Upper lobe of right lung (tissue), 1 donor: ENCODE measurements around the gene GSPT1. TPM values are rescaled to one million over a fixed set of nuclear protein-coding genes. Genes with fewer than 3 reads are reported as not detected.

Experiments
- ATAC-seq: fragments of 200-7000 bp; cut with Tn5 transposase; one replicate; pipeline ENCODE4 v1.9.1; 2020; ENCODE audit warnings: mild to moderate bottlenecking, moderate library complexity
- DNase-seq: peaks from one replicate; pipeline ENCODE4 v3.0.0-alpha.2; 2020
- H3K27ac ChIP-seq: fragments of 200-600 bp; one replicate; pipeline ENCODE4 v1.8.0; 2022
- H3K27me3 ChIP-seq: fragments of 200-600 bp; one replicate; pipeline ENCODE4 v1.8.0; 2022; ENCODE audit warnings: mild to moderate bottlenecking
- H3K36me3 ChIP-seq: fragments of 200-600 bp; one replicate; pipeline ENCODE4 v1.8.0; 2022
- H3K4me1 ChIP-seq: fragments of 200-600 bp; one replicate; pipeline ENCODE4 v1.8.0; 2022
- H3K4me3 ChIP-seq: fragments of 200-600 bp; one replicate; pipeline ENCODE4 v1.8.0; 2022; ENCODE audit warnings: mild to moderate bottlenecking
- H3K9me3 ChIP-seq: fragments of 200-600 bp; one replicate; pipeline ENCODE4 v1.8.0; 2022
- CTCF ChIP-seq: fragments of 200-600 bp; IDR thresholded peaks from one replicate; pipeline ENCODE4 v1.8.0; 2022; ENCODE audit warnings: antibody characterized with exemption
- intact Hi-C: fragments of 100-400 bp; cut with DNase I; formaldehyde crosslinking; loops from one replicate; pipeline ENCODE4 v1.11.0; 2022
- total RNA-seq: library from RNA; stranded (reverse); fragmentation: NEBNext Ultra II Directional; extraction: Animal tissue kit (Norgen Biotek cat#: 25700); gene quantifications from one replicate; pipeline ENCODE4 v1.2.1, GENCODE V29; 2021
- donor health status: DM: no; HTN: yes; CAD: no; lungs with severe emphysema.

The GSPT1 gene
- total RNA-seq, 1 donor from 2014 or later = 106 TPM

GRCh38 chr16:11896486-11897176 is 19.1 kb downstream of the GSPT1 start:
- Histone ChIP-seq H3K4me3 (no peak overlapping the region), H3K4me1 (peaks cover 19% of the 10 kb centered on the region), H3K27me3 (no peaks in the 10 kb centered on the region), H3K9me3 (no peaks in the 10 kb centered on the region), H3K36me3 (peaks cover 43% of the 10 kb centered on the region), H3K27ac (no peak overlapping the region)
- no peak for ATAC-seq
- DNase-seq = no peak
- intact Hi-C loops = no loop called here
- TF ChIP-seq CTCF = no peak

- no peak for TF ChIP-seq CTCF
- ATAC-seq = no peak
- H3K27me3 ChIP-seq = no peaks in the 10 kb centered on the region
- no peaks in the 10 kb centered on the region for H3K4me1 ChIP-seq
- peaks cover 70% of the 10 kb centered on the region for H3K36me3 ChIP-seq
- H3K9me3 ChIP-seq = no peaks in the 10 kb centered on the region
- no peak overlapping the region for H3K4me3 ChIP-seq
- intact Hi-C loops = no loop called here
- H3K27ac ChIP-seq = no peak overlapping the region
- no peak for DNase-seq
Measured at GRCh38 chr16:11893571-11893970, 22.2 kb downstream of the GSPT1 start.

- H3K4me3 ChIP-seq = no peak overlapping the region
- peaks cover 78% of the 10 kb centered on the region for H3K36me3 ChIP-seq
- no peaks in the 10 kb centered on the region for H3K27me3 ChIP-seq
- DNase-seq = no peak
- no peak for TF ChIP-seq CTCF
- H3K4me1 ChIP-seq = no peaks in the 10 kb centered on the region
- intact Hi-C loops = no loop called here
- no peak for ATAC-seq
- H3K27ac ChIP-seq = no peak overlapping the region
- H3K9me3 ChIP-seq = no peaks in the 10 kb centered on the region
Measured at GRCh38 chr16:11892761-11893160, 23.0 kb downstream of the GSPT1 start.

GRCh38 chr16:11890231-11890965 is 25.4 kb downstream of the GSPT1 start:
- ATAC-seq (no peak), DNase-seq (no peak)
- Histone ChIP-seq H3K27me3 (no peaks in the 10 kb centered on the region), H3K4me1 (no peaks in the 10 kb centered on the region), H3K9me3 (no peaks in the 10 kb centered on the region), H3K27ac (no peak overlapping the region), H3K4me3 (no peak overlapping the region), H3K36me3 (peaks cover 90% of the 10 kb centered on the region)
- intact Hi-C loops = no loop called here
- TF ChIP-seq CTCF = no peak

GRCh38 chr16:11886881-11887280 is 28.9 kb downstream of the GSPT1 start:
- Histone ChIP-seq H3K36me3 (peaks cover 97% of the 10 kb centered on the region), H3K27me3 (no peaks in the 10 kb centered on the region), H3K4me3 (no peak overlapping the region), H3K27ac (no peak overlapping the region), H3K4me1 (no peaks in the 10 kb centered on the region), H3K9me3 (no peaks in the 10 kb centered on the region)
- no peak for ATAC-seq
- intact Hi-C loops = no loop called here
- DNase-seq = no peak
- no peak for TF ChIP-seq CTCF
